T-helper 1 cell (primary cell): ENCODE measurements around the gene C1orf21.

Source experiments
- DNase-seq, 5 donors: peaks; one replicate each; pipeline ENCODE4 v3.0.0-alpha.2; 2012 to 2020

C1orf21 gene

GRCh38 chr1:184416946-184417345 is 30.1 kb downstream of the C1orf21 start:
- DNase-seq = no peak

DNA sequence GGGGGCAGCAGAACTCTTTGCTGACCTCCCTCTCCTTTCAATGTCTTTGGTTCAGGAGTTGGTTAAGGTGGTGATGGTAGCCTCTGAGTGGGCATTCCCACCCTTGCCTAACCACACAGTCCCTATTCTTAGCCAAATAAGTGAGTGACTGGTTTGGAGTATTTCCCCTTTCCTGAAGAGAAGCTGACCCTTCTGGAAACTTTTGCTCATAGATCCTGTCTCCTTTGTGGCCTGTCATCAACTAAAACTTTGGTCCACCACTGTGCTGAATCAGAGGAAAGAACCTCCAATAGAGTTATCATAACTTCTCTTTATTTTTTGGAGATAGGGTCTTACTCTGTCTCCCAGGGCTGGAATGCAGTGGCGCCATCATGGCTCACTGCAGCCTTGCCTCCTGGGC is 31.1 kb downstream of the C1orf21 start:
- no peak for DNase-seq

- DNase-seq = no peak
Observed at GRCh38 chr1:184418652-184419349, 32.0 kb downstream of the C1orf21 start.

- DNase-seq = no peak
Observed at GRCh38 chr1:184419350-184420161, 32.7 kb downstream of the C1orf21 start.

- no peak for DNase-seq
Observed at GRCh38 chr1:184422490-184423233, 35.8 kb downstream of the C1orf21 start.

DNA sequence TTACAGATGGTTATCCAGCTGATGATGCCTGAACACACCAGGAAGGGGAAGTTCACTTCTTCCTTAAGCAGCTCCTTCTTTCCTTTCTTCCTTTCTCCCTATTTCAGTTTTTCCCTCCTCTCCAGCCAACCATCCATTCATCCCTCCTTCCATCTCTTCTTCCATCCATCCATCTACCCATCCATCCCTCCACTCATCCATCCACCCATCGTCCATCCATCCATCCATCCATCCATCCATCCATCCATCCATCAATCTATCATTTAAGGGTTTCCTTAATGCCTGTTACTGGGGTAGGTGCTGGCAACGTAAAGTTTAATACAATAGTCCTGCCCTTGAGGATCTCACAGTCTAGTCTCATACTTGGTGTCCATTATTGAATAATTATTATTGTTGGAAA is 36.8 kb downstream of the C1orf21 start:
- no peak for DNase-seq

GRCh38 chr1:184424157-184424556 is 37.3 kb downstream of the C1orf21 start:
- DNase-seq = no peak

- no peak for DNase-seq
Observed at GRCh38 chr1:184424945-184425344, 38.1 kb downstream of the C1orf21 start.

DNA sequence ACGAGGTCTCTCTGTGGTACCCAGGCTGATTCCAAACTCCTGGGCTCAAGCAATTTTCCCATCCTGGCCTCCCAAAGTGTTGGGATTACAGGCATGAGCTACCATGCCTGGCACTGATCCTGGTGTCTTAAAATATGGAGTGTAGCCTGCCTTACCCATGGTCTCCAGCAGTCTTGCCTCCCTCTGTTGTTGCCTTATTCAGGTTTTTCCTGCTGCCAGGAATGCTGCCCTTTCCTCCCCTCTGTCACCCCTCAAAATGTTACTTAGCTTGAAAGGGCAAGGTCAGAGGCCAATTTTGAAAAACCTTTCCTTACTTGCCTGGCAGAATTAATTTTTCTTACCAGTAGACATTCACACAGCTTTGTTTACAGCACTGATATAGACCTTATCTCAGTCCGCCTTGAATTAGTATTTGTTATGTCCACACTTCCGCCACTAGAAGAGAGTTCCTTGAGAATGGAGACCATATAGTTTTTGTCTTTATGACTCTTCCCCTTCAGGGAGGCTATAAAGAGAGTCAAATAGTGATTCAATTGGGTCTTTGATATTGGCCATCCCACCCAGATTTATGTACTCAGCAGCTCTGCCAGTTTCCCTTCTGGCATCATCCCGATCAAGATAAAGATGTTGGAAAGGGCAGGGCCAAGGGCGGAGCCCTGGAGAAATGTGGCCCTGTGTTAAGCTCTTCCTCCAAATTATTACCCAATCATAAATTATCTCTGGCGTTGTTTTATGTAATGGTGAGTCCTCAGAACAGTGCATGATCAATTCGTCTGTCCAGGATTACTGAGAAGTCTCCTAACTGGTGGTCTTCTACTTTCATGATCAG is 38.8 kb downstream of the C1orf21 start:
- no peak for DNase-seq

GRCh38 chr1:184426278-184426674 is 39.4 kb downstream of the C1orf21 start:
- no peak for DNase-seq

- DNase-seq = no peak
Observed at GRCh38 chr1:184427722-184428121, 40.9 kb downstream of the C1orf21 start.

DNA sequence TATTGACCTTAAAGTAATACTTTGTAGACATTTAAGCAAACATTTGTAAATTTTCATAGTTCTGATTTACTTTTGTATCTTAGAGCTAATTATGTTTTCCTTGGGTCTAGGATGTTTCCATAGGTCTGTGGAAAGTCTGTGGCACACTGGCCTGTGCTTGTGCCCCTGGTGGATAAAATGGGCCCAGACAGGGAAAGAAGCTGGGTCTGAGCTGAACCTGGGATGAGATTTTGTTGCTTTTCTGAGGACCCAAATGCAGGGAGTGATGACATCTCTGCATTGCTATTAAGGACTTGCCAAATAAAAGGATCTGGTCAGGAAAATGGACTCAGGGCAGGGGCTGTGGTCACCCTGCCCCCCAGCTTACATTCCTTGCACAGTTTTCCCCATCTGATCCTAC is 41.8 kb downstream of the C1orf21 start:
- DNase-seq = no peak

GRCh38 chr1:184429335-184429734 is 42.5 kb downstream of the C1orf21 start:
- no peak for DNase-seq

GRCh38 chr1:184433956-184434502 is 47.2 kb downstream of the C1orf21 start:
- no peak for DNase-seq

- DNase-seq = no peak
Observed at GRCh38 chr1:184437291-184437690, 50.5 kb downstream of the C1orf21 start.

DNA sequence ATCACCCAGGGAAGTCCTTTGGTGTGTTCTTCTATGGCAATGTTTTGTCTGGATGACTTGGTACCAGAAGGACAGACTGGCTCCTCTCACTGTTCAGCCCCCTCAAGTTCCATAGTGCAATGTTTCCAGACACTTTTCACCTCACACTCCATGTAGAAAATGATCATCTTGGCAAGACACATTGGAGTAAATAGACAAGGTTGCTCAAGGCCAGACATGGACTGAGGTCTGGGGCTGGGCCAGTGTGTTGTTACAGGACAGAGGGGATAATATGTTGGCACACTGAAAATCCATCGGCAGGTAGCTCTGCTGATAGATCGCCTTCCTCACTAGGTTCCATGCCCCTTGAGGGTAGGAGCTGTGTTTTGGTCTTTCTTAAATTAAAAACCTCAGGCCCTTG is 51.5 kb downstream of the C1orf21 start:
- DNase-seq = no peak

GRCh38 chr1:184442260-184442659 is 55.4 kb downstream of the C1orf21 start:
- DNase-seq = no peak

GRCh38 chr1:184443201-184443600 is 56.4 kb downstream of the C1orf21 start:
- DNase-seq = no peak

- no peak for DNase-seq
Observed at GRCh38 chr1:184443624-184444023, 56.8 kb downstream of the C1orf21 start.

- no peak for DNase-seq
Observed at GRCh38 chr1:184445997-184446396, 59.2 kb downstream of the C1orf21 start.

DNA sequence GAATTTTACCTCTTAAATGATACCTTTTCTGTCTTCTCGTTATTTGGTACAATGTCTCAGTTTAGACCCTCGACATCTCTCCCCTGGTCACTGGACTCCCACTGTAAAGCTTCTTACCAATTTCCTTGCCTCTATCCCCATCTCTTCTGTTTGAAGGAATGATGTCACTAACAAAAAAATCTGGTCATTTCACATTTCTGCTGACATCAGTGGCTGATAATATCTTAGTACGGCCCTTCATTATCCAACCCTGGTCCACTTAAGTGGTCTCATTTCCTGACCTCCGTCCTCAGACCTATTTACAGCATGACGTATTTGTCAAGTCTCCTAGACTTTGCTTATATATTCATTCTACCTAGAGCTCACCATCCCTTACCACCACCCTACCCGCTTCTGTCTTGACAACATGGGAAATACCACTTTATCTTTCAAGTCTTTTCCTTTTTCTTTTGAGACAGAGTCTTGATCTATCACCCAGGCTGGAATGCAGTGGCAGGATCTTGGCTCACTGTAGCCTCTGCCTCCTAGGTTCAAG is 60.9 kb downstream of the C1orf21 start:
- DNase-seq = no peak

- no peak for DNase-seq
Observed at GRCh38 chr1:184449916-184450315, 63.1 kb downstream of the C1orf21 start.
